GM18505 (cell line): Measurements from ENCODE around the gene STAT5A.
"Not testable (repeated sequence)": the region's sequence is repeated elsewhere in the genome, so short reads cannot be mapped to it uniquely, and the experiment has no call there.

Experiments used
- ATAC-seq: cut with Tn5 transposase; IDR thresholded peaks from one replicate; pipeline ENCODE4 v1.9.1; 2021; ENCODE audit not compliant: unreplicated experiment
- POLR2A ChIP-seq: IDR thresholded peaks from 4 replicates; pipeline ENCODE4 v1.6.1; 2011; ENCODE audit warnings: borderline replicate concordance; ENCODE audit not compliant: insufficient read depth, insufficient read length; ENCODE audit errors: extremely low read depth

The STAT5A gene

DNA sequence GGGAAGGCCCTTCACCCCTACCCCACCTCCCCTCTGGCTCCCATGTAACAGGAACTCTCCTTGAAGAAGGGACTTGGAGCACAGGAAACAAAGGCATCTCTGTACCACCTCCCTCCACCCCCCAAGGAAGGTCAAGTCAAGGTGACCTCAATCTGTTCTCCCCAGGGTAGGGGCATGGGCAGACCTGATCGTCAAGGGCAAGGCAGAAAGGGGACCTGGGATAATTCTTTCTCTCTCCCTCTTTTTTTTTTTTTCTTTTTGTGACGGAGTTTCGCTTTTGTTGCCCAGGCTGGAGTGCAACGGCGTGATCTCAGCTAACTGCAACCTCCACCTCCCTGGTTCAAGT is 4.3 kb upstream of the STAT5A start:
- ATAC-seq, result no peak
- TF ChIP-seq POLR2A, result no peak

DNA sequence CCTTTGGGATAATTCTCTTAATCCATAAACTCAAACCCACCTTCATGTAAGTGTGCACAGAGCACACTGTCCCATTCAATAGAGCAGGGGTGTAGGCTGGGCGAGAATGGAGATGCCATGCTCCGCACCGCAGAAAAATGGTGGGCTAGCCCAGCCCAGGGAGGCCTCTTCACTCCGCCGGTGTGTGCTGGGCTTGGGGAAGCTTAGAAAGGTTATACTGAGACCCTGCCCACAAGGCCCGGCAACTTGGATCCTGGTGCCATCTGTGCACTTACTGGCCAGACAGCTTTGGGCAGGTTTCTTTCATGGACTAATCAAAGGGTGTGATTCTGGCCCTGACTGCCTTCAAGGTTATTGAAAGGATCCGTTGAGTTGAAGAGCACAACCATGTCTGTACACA is 3.7 kb upstream of the STAT5A start:
- ATAC-seq, result no peak
- TF ChIP-seq POLR2A, result no peak

- no peak for ATAC-seq
- no peak for TF ChIP-seq POLR2A
These were observed 2.8 kb upstream of the STAT5A start for GRCh38 chr17:42285346-42286050.

DNA sequence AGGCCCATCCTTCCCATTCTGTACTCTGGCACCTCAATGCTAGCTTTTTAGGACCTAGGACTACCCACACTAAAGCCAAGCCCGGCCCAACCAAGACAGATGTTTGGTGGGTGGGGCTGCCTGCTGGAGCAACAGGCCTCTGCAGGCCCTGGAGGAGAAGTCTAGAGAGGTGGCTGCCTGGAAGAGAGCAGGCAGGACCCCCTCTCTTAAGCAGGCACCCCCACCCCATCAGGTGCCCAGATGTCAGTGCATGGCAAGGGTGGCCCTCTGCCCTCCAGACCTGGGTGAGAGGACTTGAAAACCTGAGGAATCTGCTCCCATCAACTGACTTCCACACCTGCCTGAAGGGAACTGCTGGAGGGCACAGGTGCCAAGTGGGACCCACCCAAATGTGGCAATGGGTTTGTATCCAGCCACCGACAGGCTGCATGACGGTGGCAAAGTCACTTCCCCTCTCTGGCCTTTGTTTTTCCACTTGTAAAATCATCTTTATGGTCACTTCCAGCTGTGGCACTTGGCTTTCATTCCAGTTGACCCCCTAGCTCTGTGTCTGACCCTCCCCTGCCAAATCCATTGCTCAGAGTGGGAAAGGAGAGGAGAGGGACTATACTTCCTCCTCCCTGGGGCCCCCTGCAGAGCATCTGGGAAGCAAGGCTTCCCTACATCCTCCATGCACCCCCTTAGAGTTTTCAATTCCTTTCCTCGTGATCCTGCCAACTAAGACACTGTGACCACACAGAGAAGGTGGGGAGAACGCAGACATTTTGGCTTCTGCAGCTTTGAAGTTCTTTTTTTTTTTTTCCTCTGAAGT is 1.7 kb upstream of the STAT5A start:
- ATAC-seq, result no peak
- no peak for TF ChIP-seq POLR2A

GRCh38 chr17:42287305-42287976 is 857 bp upstream of the STAT5A start:
- TF ChIP-seq POLR2A, result peak; percentile 65
- ATAC-seq, result peak; percentile 2

GRCh38 chr17:42288803-42289610 is 709 bp downstream of the STAT5A start:
- TF ChIP-seq POLR2A, result no peak
- ATAC-seq, result peak; percentile 13

GRCh38 chr17:42289611-42290181 is 1.4 kb downstream of the STAT5A start:
- no peak for TF ChIP-seq POLR2A
- ATAC-seq, result no peak

- TF ChIP-seq POLR2A, result no peak
- ATAC-seq, result no peak
These were observed 2.3 kb downstream of the STAT5A start for GRCh38 chr17:42290577-42290976.

DNA sequence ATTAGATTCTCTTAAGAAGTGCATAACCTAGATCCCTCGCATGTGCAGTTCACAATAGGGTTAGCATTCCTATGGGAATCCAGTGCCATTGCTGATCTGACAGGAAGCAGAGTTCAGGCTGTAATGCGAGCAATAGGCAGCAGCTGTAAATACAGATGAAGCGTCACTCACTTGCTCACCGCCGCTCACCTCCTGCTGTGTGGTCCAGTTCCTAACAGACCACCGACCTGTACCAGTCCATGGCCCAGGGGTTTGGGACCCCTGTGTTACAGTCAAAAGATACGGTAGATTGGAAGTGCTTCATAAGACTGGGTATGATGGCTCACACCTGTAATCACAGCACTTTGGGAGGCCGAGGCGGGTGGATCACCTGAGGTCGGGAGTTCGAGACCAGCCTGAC is 2.8 kb downstream of the STAT5A start:
- TF ChIP-seq POLR2A, result no peak
- ATAC-seq, result no peak

DNA sequence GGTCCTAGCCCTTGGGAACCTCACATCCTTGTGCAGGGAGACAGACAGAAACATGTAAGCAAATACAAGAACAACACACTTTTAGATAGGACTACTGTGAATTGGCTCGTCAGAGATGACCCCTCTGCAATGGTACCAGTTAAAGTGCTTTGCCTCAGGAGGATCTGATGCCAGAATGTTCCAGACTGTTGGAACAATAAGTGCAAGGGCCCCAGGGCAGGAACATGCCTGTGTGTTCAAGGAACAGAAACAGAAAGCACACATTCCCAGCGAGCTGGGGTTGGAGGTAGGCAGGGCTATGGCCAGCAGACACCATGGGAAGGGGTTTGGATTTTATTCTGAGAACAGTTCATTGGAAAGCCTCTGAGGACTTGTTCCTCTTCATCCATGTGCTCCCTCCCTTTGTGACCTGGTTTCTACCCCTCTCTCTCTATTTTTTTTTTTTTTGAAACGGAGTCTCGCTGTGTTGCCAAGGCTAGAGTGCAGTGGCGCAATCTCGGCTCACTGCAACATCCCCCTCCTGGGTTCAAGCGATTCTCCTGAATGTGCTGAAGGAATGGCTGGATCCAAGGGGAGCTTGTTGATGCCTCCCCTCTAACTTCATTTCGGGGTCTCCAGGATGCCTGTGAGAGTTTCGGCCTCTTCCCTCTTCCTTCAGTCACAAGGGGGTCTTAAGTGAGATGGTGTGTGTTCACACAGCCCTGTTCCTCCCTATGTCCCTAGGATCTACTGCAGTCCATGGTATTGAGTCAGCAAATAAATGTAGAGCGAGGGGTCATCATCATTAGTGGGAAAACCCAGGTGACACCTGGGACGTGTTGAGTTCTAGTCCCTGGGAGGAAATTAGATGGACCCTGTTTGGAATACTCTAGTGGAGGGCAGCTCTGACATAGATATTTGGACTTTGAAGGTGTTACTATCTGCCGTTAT is 6.4 kb downstream of the STAT5A start:
- no peak for ATAC-seq
- no peak for TF ChIP-seq POLR2A

GRCh38 chr17:42296012-42296411 is 7.7 kb downstream of the STAT5A start:
- no peak for ATAC-seq
- no peak for TF ChIP-seq POLR2A

GRCh38 chr17:42297775-42298174 is 9.5 kb downstream of the STAT5A start:
- ATAC-seq, result not testable (repeated sequence)

GRCh38 chr17:42299361-42299760 is 11.1 kb downstream of the STAT5A start:
- ATAC-seq, result not testable (repeated sequence)

DNA sequence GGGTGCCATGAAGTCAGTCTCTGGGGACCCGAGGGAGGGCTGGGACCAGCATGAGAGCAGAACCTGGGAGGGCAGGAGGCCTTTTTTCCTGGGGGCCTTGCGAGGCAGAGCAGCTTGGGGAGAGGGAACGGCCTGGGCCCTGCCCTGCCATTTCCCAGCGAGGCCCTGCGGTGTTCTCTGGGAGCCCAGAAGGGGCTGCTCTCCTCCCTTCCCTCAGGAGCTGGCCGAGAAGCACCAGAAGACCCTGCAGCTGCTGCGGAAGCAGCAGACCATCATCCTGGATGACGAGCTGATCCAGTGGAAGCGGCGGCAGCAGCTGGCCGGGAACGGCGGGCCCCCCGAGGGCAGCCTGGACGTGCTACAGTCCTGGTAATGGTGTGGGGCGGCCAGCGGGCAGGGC is 11.6 kb downstream of the STAT5A start:
- ATAC-seq, result not testable (repeated sequence)
